B cell (primary cell): ENCODE measurements around the gene EMC10. TPM values are rescaled to one million over a fixed set of nuclear protein-coding genes. Genes with fewer than 3 reads are reported as not detected.

Experiments
- ATAC-seq: fragments of 200-7000 bp; cut with Tn5 transposase; one replicate; pipeline ENCODE4 v1.10.0; 2021; ENCODE audit warnings: low read depth, mild to moderate bottlenecking, moderate number of reproducible peaks, moderate library complexity
- CTCF ChIA-PET: fragments of 350-600 bp; sonication (Branson Sonifier 250); formaldehyde crosslinking; loops from one replicate; lab custom pipeline; 2021; ENCODE audit warnings: antibody characterized with exemption, inconsistent platforms; lab: Charles Lee
- POLR2A ChIA-PET: fragments of 350-600 bp; sonication (Branson Sonifier 250); formaldehyde crosslinking; loops from one replicate; lab custom pipeline; 2021; ENCODE audit warnings: antibody characterized with exemption; lab: Charles Lee
- DNase-seq: peaks from one replicate; pipeline ENCODE4 v3.0.0; 2013
- H2AFZ ChIP-seq: 2 replicates; pipeline ENCODE4 v1.6.1; 2012; ENCODE audit warnings: mild to moderate bottlenecking, low read depth, low read length; ENCODE audit not compliant: insufficient read depth, poor library complexity, severe bottlenecking
- H3K27ac ChIP-seq, 2 donors: 1 replicate in 1 of 2; 2 replicates in 1 of 2; pipeline ENCODE4 v1.5.1; 2012 to 2013; ENCODE audit warnings: low read length in 2 of 2, mild to moderate bottlenecking in 2 of 2, moderate library complexity in 1 of 2
- H3K27me3 ChIP-seq, 4 experiments: fragments of 200-600 bp in 1 of 4; sonication (generic) in 1 of 4; replicated peaks in 1 of 4; 1 replicate in 2 of 4; 2 replicates in 2 of 4; pipeline versions ENCODE4 v1.6.1 to v1.7.0; 2013 to 2016; ENCODE audit warnings: low read length in 3 of 4, mild to moderate bottlenecking in 2 of 4, mixed read lengths in 1 of 4, moderate library complexity in 1 of 4; ENCODE audit not compliant: insufficient read depth in 4 of 4, control insufficient read depth in 3 of 4; ENCODE audit errors: control extremely low read depth in 1 of 4
- H3K36me3 ChIP-seq, 2 experiments: replicated peaks in 1 of 2; 1 replicate in 1 of 2; 2 replicates in 1 of 2; pipeline versions ENCODE4 v1.6.1 to v1.7.1; 2013; ENCODE audit warnings: low read length in 1 of 2; ENCODE audit not compliant: insufficient read depth in 2 of 2, control insufficient read depth in 1 of 2; ENCODE audit errors: control extremely low read depth in 1 of 2, extremely low read depth in 1 of 2
- H3K4me1 ChIP-seq, 2 donors: fragments of 200-600 bp in 1 of 2; sonication (generic) in 1 of 2; 1 replicate in 1 of 2; 2 replicates in 1 of 2; pipeline versions ENCODE4 v1.5.1 to v1.6.1; 2013 to 2017; ENCODE audit warnings: low read length in 2 of 2; ENCODE audit not compliant: control insufficient read depth in 2 of 2, insufficient read depth in 2 of 2
- H3K4me2 ChIP-seq: replicated peaks from 2 replicates; pipeline ENCODE3; 2012; ENCODE audit warnings: mild to moderate bottlenecking, low read depth, low read length; ENCODE audit not compliant: poor library complexity, severe bottlenecking
- H3K4me3 ChIP-seq, 5 experiments: fragments of 200-600 bp in 1 of 5; sonication (generic) in 1 of 5; 1 replicate in 3 of 5; 2 replicates in 2 of 5; pipeline versions ENCODE4 v1.5.1 to v1.7.0; 2011 to 2016; ENCODE audit warnings: low read length in 4 of 5, mild to moderate bottlenecking in 4 of 5, low read depth in 2 of 5, control low read depth in 1 of 5, moderate library complexity in 1 of 5; ENCODE audit not compliant: insufficient read depth in 1 of 5; ENCODE audit errors: control extremely low read depth in 1 of 5, extremely low read depth in 1 of 5
- H3K79me2 ChIP-seq: fragments of 200-600 bp; sonication (generic); one replicate; pipeline ENCODE4 v1.6.0; 2016; ENCODE audit warnings: low read length; ENCODE audit not compliant: control insufficient read depth, insufficient read depth
- H3K9ac ChIP-seq: fragments of 200-600 bp; sonication (generic); 2 replicates; pipeline ENCODE4 v1.6.1; 2017; ENCODE audit warnings: mild to moderate bottlenecking, low read length, moderate library complexity
- H3K9me3 ChIP-seq, 3 donors: one replicate each; pipeline versions ENCODE4 v1.6.1 to v1.7.1; 2013; ENCODE audit warnings: low read length in 2 of 3; ENCODE audit not compliant: control insufficient read depth in 2 of 3, insufficient read depth in 1 of 3; ENCODE audit errors: control extremely low read depth in 1 of 3
- H4K20me1 ChIP-seq: 2 replicates; pipeline ENCODE4 v1.6.0; 2012; ENCODE audit warnings: mild to moderate bottlenecking, low read length; ENCODE audit not compliant: insufficient read depth, control insufficient read depth, poor library complexity, severe bottlenecking
- H3K27ac Mint-ChIP-seq: one replicate; pipeline ENCODE4 v1.8.0; 2021; ENCODE audit warnings: mixed read lengths
- H3K27me3 Mint-ChIP-seq: one replicate; pipeline ENCODE4 v1.8.0; 2021; ENCODE audit warnings: mixed read lengths
- H3K4me1 Mint-ChIP-seq: one replicate; pipeline ENCODE4 v1.8.0; 2021; ENCODE audit warnings: mixed read lengths
- H3K4me3 Mint-ChIP-seq: one replicate; pipeline ENCODE4 v1.8.0; 2021; ENCODE audit warnings: mixed read lengths
- H3K9me3 Mint-ChIP-seq: one replicate; pipeline ENCODE4 v1.8.0; 2022; ENCODE audit warnings: mixed read lengths; ENCODE audit not compliant: insufficient read depth
- CTCF ChIP-seq: fragments of 200-600 bp; IDR thresholded peaks from one replicate; pipeline ENCODE4 v1.8.0; 2022; ENCODE audit warnings: antibody characterized with exemption, mild to moderate bottlenecking
- EZH2 ChIP-seq: IDR thresholded peaks from 2 replicates; pipeline ENCODE4 v1.6.1; 2012; ENCODE audit warnings: borderline replicate concordance, low read depth, mild to moderate bottlenecking, moderate library complexity, low read length; ENCODE audit not compliant: insufficient read depth, poor library complexity, severe bottlenecking
- WGBS: methylation state at CpG from one replicate; pipeline ENCODE4 v1.1.5; 2013; ENCODE audit warnings: missing lambda C conversion rate; ENCODE audit not compliant: insufficient coverage; 5-methylcytosine and 5-hydroxymethylcytosine counted together
- intact Hi-C: fragments of 100-400 bp; cut with micrococcal nuclease; formaldehyde crosslinking; loops from one replicate; pipeline ENCODE4 v1.10.0; 2022
- polyA plus RNA-seq: library from polyadenylated mRNA; depleted of rRNA; stranded (reverse); fragments of >200 nt; gene quantifications from 2 replicates; pipeline ENCODE4 v1.2.3, GENCODE V29; 2012
- total RNA-seq, 2 donors: library from RNA; stranded (reverse); fragments of 120-200 nt in 1 of 2; gene quantifications; 1 replicate in 1 of 2; 2 replicates in 1 of 2; pipeline versions ENCODE4 v1.2.3 to v1.2.4, GENCODE V29; 2013 to 2022

The EMC10 gene
- total and polyA plus RNA-seq, 2 donors (not counting 1 experiment from before 2014, with no cell fraction given) = 51.1 to 88.1 TPM

GRCh38 chr19:50489461-50490011, 13.2 kb downstream of the EMC10 start:
- H3K4me1 Mint-ChIP-seq = peaks cover 27% of the 10 kb centered on the region
- Histone ChIP-seq H3K79me2 (peaks cover 6% of the 10 kb centered on the region), H3K36me3 (peaks cover 0 to 5% of the 10 kb centered on the region in 2 experiments), H3K4me1 (peaks cover 16% of the 10 kb centered on the region in 2 donors), H3K9ac (no peak overlapping the region), H3K27ac (no peak overlapping the region), H4K20me1 (peaks cover 16% of the 10 kb centered on the region), H3K9me3 (peaks cover 0 to 15% (median 0%) of the 10 kb centered on the region in 3 donors), H3K27me3 (no peaks in the 10 kb centered on the region), H3K4me3 (no peak overlapping the region), H2AFZ (no peak overlapping the region), H3K4me2 (no peak overlapping the region)
- POLR2A ChIA-PET = no interaction called here
- intact Hi-C loops = no loop called here
- no peak for DNase-seq
- 89% methylated on average over 22 of the region's 24 CpGs for WGBS
- no peaks in the 10 kb centered on the region for H3K27me3 Mint-ChIP-seq
- no peak for TF ChIP-seq EZH2
- no peak for TF ChIP-seq CTCF
- no peak for ATAC-seq
- no peaks in the 10 kb centered on the region for H3K9me3 Mint-ChIP-seq
- CTCF ChIA-PET = no interaction called here
- H3K4me3 Mint-ChIP-seq = no peak overlapping the region
- H3K27ac Mint-ChIP-seq = no peak overlapping the region

- Histone ChIP-seq H3K4me3 (no peak overlapping the region), H3K4me1 (peaks cover 16% of the 10 kb centered on the region in 2 donors), H3K4me2 (no peak overlapping the region), H3K27me3 (no peaks in the 10 kb centered on the region), H3K79me2 (peaks cover 6% of the 10 kb centered on the region), H3K9ac (no peak overlapping the region), H4K20me1 (peaks cover 15% of the 10 kb centered on the region), H2AFZ (no peak overlapping the region), H3K27ac (no peak overlapping the region), H3K9me3 (peaks cover 0 to 15% (median 0%) of the 10 kb centered on the region in 3 donors), H3K36me3 (no peaks in the 10 kb centered on the region)
- H3K27ac Mint-ChIP-seq = no peak overlapping the region
- H3K4me3 Mint-ChIP-seq = no peak overlapping the region
- WGBS = 96% methylated on average over 13 of the region's 18 CpGs
- no peaks in the 10 kb centered on the region for H3K27me3 Mint-ChIP-seq
- ATAC-seq (no peak), DNase-seq (no peak)
- intact Hi-C loops = no loop called here
- ChIA-PET CTCF (no interaction called here), POLR2A (no interaction called here)
- TF ChIP-seq CTCF = no peak
- no peak for TF ChIP-seq EZH2
- no peaks in the 10 kb centered on the region for H3K9me3 Mint-ChIP-seq
- H3K4me1 Mint-ChIP-seq = peaks cover 27% of the 10 kb centered on the region
Measured at GRCh38 chr19:50490411-50490811, 14.1 kb downstream of the EMC10 start.
